ENCODE results near the gene MYORG.

DNA sequence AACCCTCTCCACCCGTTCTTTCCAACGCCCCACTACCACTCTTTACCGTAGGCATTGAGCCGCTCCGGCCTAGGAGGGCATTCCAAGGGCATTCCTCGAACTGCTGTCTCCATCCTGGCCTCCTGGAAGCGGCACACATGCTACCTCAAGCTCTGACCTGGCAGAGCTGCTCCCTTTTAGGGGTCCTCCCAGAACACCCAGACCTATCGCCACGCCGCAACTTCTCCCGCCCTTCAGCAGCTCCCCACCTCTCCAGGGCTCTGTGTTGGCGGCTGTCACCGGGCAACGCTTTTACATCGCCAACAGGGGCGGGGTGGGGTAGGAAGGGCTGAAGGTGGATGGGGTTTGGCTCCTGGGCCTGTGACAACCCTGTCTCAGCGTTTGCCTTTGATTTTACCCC is 4.6 kb upstream of the MYORG start:
- TF ChIP-seq, protein P1, sequence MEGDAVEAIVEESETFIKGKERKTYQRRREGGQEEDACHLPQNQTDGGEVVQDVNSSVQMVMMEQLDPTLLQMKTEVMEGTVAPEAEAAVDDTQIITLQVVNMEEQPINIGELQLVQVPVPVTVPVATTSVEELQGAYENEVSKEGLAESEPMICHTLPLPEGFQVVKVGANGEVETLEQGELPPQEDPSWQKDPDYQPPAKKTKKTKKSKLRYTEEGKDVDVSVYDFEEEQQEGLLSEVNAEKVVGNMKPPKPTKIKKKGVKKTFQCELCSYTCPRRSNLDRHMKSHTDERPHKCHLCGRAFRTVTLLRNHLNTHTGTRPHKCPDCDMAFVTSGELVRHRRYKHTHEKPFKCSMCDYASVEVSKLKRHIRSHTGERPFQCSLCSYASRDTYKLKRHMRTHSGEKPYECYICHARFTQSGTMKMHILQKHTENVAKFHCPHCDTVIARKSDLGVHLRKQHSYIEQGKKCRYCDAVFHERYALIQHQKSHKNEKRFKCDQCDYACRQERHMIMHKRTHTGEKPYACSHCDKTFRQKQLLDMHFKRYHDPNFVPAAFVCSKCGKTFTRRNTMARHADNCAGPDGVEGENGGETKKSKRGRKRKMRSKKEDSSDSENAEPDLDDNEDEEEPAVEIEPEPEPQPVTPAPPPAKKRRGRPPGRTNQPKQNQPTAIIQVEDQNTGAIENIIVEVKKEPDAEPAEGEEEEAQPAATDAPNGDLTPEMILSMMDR (IDR thresholded peaks at IDR 0.05) = no peak
- no peak for TF ChIP-seq POLR2AphosphoS5 (IDR thresholded peaks at IDR 0.05)
- no peak for TF ChIP-seq EP300 (IDR thresholded peaks at IDR 0.05)
- TF ChIP-seq POLR2A (IDR thresholded peaks at IDR 0.05) = no peak

Measured in stomach (tissue), 4 donors.